Dedifferentiated amniotic fluid mesenchymal stem cell (primary cell): ENCODE measurements around the gene HAUS7.
A peak's percentile ranks its signal among the peaks of the same experiment; 100 is the strongest.

Source experiments
- DNase-seq: peaks from one replicate; pipeline ENCODE4 v3.0.0-alpha.2; 2016; ENCODE audit errors: extremely low spot score

The HAUS7 gene

DNA sequence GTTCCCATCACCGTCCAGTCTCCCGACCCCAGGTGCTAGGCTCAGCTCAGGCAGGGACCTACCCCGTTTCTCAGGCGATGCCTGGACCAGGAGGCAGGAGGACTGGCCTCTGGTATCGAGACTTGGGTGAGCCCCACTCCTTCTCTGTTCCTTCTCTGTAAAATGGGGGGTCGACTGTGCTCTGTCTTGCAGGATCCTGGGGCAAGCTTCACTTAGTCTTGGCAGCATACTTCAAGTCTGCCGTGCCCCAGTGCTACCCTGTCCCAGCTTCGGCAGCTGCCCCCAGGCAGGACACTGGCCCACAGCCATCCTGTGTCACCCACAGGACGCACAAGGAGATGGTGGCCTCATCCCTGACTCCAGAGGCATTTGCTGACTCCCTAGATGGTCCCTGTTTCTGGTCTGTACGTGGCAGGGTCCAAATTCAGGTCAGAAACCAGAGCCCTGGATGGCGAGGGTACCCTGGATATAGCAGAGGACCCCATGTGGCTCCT is 7.0 kb upstream of the HAUS7 start:
- no peak for DNase-seq

DNA sequence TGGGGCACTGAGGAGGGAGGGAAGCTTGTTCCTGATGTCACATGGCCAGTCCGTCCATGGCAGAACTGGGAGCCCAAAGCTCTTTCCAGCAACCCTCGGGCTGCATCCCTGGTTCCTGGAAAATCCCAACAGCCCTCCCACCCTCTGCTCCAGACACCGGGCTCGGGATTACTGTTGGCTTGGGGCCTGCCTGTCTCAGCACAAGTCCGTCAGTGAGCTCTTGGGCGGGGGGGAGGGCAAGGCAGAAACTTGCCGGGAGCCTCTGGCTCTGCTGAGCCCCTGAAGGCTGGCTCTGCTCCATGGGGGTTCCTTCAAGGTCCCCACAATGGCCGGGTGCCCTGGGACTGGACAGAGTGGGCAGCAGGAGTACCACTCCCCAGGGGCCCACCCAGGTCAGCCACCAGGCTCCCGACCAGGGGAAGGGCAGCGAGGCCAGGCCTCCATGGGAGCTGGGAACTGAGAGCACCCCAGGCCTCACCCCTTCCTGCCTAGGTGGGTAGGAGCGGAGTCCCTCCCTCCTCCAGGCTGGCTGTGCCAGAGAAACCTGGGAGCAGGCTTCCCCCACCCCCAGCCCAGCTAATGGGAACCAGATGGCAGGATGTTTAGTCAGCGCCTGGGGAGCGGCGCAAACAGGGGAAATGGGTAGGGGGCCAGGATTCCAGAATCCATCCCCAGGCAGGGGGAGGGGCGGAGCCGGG is 6.4 kb upstream of the HAUS7 start:
- no peak for DNase-seq

DNA sequence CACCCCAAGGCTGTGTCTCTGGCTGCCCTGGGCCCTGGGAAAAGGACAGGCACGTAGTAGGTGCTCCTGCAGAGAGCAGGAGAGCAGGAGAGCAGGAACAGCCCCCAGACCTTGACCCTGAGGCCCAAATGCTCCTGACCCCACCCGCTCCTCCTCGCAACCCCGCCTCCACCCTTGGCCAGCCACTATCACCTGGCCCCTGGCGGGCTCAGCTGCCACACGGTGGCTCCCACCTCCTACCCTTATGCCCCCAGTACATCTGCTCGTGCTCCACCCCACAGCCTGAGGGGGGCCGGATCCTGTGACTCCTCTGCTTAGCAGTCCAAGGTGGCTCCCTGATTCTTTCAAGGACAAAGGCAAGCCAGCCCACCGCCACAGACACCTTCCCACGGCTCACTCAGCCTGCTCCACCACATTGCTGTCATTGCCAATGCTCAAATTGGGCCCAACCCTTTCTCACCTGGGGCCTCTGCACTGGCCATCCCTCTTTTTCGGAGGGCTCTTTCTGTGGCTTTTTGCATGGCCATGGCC is 5.4 kb upstream of the HAUS7 start:
- no peak for DNase-seq

DNA sequence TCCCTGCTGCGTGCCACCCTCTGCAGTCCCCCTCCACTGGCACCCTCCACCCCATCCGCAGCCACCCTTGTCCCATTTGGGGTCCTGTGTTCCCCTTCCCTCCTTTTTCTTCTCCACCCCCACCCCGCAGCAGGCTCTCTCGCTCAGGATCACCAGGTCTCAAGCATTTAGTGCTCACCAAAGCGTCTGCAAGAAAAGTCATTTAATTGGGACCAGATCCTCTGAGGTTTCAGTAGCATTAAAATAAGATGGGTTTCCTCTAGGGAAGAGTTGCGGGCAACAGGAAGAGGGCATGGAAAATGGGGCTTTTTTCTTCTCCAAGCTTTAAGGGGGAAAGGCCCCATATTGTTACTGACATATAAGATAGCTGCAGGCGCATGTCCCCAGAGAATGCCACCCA is 4.9 kb upstream of the HAUS7 start:
- DNase-seq, result no peak

DNA sequence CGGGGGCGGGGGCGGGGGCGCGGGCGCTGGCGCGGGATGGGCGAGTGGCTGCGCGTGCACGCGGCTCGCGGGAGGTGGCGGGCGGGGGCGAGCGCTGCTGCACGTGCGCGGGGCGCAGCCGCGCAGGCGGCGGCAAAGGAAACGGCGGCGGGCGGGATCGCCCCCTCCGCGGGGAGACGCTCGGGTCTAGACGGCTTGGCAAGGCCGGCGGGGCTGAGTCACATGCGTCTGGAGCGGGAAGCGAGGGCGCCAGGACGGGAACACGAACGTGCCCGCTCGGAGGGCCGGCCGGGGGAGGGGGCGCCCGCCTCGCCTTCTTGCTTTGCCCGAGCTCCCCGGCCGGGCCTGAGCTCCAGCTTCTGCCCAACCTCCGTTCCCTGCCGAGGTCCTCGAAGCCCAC is 4.3 kb upstream of the HAUS7 start:
- DNase-seq, result no peak

DNA sequence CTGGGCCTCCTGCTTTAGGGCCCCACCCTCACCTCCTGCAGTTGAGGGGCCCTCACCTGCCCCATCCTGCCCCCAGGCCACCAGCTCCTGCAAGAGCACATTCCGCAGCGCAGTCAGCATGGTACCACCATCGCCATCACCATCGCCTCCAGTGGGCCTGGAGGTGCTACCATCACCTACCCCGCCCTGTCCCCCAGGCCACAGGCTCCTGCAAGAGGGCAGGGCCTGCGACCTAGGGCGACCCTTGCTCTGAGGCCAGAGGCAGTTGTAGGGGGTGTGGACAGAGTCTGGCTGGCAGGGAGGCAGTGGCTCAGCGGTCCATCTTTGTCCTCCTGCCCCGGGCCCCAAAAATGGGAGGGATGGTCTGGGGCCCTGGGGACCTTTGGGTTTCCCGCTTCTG is 3.9 kb upstream of the HAUS7 start:
- no peak for DNase-seq

DNA sequence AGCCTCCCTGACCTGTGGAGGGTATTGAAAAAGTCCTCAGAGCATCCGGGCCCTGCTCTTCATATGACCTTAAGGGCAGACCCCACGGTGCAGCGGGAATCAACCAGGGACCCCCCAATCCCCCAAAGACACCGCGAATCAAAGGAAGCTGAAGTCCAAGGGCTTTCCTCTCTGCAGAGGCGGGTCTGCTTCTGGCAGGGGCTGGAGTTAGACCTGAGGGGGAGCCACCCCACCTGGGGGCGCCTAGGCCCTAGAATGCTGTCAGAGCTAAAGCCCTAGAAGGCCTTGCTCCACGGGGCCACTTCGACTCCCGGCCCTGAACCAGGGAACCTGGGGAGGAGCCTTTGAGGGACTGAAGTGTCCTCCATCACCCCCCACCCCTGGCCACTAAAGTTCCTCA is 2.8 kb upstream of the HAUS7 start:
- no peak for DNase-seq

DNA sequence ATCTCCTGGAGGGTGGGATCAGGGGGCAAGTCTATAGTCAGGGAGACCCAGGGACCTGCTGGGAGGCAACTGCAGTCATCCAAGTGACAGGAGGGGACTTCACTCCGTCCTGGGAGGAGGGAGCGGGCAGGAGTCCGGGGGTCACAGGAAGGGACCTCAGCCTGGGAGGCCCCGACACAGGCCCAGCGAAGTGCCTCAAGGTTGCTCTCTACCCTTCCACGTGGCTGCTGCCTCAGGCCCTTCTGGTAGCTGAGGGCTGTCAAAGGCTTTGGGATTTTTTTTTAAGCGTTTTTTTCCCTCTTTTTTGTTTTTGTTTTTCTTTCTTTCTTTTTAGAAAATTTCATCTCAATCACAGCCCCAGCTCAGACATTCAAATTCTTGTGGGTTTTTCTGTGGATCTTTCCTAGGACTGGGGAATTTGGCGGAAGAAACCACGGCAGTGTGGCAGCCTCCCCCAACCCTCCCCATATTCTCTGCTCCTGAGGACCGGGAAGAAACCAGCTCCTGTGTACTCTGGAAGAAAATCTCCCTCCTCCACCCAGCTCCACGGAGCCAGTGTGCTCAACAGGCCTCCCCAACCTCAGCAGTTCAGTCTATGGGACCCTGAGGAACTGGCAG is 1.4 kb upstream of the HAUS7 start:
- DNase-seq, result no peak

DNA sequence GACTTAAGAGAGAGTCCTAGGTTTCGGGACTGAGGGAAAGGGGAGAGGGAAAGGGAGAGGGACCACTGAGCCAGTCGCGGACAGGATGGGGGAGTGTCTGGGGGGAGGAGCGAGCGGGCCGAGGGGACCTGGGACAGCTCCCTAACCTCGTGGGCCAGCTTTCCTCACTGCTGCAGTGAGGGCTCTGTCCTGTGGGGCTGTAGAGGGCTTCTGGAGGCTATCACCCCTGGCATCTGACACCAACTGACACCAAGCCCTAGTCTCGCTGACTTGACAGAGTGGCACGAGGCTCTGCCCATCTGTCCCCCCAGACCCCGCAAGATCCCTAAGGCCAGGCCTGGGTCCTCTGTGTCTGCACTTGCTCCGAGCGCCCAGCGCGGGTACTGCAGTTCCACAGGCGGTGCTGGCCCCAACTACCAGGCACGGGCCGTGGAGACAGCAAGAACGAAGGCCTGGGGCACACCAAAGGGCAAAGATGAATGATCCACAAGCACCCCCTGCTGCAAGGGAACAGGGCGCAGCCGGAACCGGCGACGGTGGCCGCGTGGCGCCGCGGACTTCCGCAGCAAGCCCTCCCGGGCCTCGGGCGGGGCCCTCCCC is 465 bp downstream of the HAUS7 start:
- DNase-seq, result no peak

DNA sequence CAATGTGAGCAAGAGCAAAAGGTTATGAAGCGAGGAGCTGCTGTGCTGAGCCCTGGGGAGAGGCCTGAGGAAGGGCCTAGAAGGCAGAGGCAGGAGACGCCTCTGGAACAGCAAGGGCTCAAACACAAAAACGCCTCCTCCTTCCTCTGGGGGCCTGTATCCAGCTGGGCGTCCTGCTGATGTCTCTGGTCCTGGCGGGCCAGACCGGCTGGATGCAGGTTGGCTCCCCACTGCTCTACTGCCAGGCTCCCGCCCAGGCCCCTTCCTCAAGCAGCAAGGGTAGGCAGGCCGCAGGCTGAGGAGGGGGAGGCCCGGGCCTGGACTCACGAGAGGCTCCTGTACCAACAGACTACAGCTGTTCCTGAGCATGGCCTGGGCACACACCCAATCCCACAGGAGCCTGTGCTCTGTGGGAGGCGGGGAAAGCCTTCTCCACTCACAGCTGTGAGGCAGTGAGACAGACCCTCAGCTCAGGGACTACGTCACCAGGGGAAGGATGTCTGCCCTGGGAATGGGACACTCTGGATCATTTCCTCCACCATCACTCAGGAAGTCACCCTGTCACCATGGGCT is 2.3 kb downstream of the HAUS7 start:
- DNase-seq, result no peak

DNA sequence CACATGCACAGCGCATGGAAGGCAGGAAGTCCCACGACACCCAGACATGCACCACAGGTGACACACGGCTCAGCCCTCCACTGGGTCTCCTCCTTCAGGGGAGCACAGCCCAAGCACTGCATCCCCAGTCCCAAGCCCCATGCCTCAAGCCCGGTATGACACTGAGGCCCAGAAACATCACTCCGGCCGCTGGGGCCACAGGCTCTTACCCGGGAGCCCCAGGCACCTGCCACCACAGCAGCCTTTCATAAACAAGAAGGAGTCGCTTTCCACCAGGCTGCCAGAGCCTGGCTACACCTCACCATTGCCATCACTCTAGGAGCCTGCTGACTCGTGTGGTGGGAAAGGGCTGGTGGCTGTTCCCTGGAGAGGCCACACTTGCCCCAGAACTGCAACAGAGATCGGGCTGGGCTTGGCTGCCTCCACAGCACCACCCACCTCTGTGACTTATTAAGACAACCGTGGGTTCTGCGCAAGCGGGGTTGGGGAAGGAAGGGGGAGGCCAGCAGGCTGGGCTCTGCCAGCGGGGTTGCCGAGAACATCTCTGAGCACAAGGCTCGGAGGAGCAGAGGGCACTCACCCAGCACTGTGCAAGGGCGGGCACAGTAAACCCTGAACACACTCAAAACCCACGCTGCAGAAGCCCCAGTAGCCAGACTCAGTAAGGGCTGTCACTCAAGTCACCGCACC is 4.5 kb downstream of the HAUS7 start:
- no peak for DNase-seq

DNA sequence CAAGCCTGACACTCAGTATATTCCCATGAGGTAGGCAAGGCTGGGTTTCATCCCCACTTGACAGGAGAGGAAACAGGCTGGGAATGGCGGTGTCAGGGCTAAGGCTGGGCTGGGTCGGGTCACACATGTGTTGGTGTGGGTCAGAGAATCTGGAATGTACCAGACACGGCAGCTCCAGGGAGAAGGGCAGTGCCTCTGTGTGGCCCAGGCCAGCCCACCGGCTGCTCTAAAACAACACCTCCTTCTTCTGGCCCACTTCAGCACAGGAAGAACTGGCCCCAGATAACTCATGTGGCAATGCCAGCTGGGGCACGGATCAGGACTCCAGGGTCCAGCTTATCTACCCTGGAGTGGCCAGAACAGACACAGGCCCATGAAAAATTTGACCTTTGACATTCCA is 6.3 kb downstream of the HAUS7 start:
- no peak for DNase-seq

DNA sequence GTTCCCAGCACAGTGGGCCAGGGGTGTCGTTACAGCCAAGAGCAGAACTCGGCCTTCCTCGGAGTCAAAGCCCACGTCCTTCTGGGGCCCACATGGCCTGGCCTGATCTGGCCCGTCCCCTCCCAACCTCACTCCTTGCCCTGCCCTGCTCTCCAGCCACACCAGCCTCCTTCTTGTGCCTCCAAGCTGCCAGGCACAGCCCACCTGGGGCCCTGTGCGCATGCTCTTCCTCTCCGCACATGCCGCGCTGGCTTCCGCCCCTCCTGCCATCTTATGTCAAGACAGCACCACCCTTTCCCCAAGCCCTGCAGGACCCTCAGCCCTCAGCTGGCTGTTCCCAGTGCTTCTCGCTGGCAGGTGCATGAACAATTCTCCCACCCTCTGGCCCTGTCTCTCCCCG is 6.8 kb downstream of the HAUS7 start:
- no peak for DNase-seq

DNA sequence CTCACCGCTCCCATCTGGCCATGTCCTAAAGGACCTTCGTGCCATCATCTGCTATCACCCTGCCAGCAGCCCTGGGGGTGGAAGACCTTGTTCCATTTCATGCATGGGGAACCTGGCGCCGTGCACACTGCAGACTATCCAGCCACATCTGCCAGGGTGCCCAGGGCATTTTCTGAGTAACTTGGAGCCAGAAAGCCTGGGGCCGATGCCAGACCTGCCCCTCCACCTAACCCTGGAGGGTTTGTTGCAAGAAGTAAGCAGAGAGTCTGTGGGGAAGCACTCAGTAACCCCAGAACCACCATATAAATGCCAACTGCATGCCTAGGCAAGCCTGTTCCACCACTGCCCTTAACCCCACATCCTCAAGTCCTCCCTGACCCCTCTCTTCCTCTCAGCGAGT is 7.3 kb downstream of the HAUS7 start:
- no peak for DNase-seq

DNA sequence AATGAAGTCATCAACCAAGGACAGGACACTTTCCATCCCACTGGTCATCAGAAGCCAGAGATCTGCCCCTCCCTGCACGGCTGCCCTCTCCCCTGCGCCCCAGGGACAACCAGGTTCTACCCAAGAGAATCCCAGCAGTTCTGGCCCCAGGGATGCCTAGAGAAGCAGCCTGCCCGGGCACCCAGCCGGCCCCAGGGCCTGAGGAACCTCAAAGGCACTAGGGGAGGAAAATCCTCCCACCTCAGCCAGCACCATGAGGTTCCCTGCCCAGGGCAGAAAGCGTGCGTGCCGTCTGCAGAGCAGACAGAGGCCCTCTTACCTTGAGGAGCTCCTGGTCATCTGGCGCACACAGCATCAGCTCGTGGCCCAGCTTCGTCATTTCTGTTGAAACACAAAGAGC is 8.1 kb downstream of the HAUS7 start:
- DNase-seq, result no peak

DNA sequence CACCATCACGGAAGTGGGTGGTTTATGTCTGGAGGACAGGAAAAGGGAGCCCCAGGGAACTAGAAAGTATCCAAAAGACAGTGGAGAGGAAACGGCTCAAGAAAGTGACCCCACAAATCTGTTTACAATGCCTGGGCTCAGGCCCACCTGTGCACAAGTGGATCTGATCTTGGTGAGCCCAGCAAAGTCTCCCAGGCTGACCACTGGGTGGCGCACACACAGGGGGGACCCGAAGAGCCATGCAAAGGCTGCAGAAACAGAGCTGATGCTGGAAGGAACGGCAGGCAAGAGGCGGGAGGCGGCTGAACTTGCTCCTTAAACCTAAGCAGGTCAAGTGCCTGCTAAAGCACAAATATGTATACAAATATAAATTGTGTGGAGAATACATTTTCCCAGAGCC is 9.6 kb downstream of the HAUS7 start:
- DNase-seq, result peak; percentile 32

DNA sequence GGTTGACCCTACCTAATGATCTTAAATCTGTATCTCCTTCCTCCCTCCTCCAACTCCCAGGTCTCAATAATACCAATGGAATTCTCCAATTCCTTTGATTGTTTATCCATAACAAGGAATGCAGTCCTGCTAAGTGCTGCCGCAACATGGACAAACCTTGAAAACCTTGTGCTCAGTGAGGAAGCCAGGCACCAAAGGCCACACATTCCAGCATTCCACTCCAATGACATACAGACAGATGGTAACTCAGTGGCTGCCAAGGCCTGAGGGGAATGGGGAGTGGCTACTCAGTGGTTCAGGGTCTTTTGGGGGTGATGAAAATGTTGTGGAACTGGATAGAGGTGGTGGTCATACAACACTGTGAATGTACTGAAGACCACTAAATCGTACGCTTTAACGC is 10.4 kb downstream of the HAUS7 start:
- DNase-seq, result peak; percentile 30

DNA sequence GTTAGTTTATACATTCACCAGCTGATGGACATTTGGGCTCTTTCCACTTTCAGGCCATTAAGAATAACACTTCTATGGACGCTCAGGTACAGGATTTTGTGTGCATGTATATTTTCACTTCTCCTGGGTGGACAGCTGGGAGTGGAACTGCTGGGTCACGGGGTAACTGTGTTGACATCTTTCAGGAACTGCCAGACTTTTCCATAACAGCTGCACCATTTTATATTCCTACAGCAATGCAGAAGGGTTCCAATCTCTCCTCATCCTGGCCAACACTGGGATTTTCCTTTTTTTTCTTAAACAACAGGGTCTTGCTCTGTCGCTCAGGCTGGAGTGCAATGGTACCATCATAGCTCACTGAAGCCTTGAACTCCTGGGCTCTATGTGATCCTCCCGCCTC is 11.9 kb downstream of the HAUS7 start:
- no peak for DNase-seq

DNA sequence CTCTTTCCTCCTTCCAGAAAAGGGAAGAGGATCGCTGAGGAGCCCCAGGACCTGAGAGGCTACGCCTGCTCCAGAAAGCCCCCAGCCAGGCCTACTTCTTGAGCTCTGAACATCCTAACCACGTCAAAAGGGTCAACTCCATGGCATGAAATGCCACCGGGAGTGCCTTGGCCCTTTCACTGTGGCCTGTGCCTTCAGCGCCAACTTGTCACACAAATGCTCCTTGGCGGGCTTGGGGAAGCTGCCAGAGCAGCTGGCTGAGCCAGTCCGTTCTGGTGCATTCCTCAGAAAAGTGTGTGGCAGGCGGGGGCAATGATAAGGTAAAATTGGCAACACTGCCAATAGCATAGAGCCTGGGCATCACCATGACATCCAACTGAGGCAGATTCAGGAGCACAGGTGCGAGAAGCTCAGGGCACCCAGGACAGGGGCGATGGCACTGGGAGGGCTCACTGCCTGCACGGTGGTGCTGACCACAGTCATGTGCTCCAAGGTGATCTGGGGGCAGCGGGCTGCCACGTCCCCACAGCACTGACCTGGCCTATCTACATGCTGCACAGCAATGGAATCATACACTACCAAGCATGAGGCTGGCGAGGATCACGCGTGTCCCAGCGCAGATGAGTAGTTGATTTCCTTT is 12.4 kb downstream of the HAUS7 start:
- DNase-seq, result no peak

DNA sequence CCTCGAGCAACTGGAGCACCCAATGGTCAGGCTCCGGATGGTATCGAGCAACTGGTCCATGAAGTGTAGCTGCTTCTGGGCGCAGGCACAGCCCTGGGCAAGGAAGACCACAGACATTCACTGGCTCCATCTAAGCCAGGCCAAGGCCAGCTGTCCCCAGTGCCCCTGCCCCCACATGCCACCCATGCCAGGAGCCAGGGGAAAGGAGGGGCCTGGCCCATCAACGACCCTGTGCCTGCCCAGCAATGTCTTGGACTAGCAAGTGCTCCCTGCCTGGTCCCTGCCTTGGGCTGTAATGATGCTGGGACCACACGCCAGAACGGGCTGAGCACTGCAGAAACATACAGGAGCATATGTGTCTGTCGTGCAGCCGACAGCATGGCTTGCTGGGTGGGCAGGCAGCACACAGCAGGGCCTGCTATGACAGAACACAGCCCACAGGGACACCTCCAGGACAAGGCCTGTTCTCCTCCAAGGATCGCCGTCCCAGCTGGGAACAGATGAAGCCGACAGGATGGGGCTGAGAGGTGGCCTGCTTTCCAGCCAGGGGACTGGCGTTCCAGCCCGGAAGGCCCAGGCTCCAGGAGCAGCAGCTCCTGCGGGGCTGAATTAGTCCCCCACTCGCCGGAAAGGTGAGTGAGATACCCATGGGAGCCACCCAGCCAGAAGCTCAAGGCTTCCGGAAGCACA is 13.1 kb downstream of the HAUS7 start:
- DNase-seq, result no peak

DNA sequence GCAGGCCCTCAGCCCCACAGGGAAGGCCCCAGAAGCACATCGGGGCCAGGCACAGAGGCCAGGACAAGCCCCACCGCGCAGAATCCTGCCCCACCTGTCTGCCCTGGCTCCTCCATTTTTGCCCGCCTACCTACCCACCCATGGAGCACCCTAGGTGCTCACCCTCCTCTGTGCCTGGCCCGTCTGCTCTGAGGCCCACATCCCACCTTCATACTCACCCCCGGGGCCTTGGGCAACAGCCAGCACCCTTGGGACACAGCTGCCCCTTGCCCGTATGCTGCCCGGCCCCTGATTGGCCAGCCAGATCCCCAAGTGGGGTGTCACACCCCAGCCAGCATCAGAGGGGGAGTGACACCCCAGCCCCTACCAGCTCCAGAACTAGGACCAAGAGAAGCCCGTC is 13.7 kb downstream of the HAUS7 start:
- no peak for DNase-seq
